Measurements from ENCODE around the gene IRF7. TPM values are rescaled to one million over a fixed set of nuclear protein-coding genes. Genes with fewer than 3 reads are reported as not detected.
A peak's percentile ranks its signal among the peaks of the same experiment; 100 is the strongest.

The IRF7 gene
- total RNA-seq, 1 experiment from 2014 or later: 15.2 TPM

DNA sequence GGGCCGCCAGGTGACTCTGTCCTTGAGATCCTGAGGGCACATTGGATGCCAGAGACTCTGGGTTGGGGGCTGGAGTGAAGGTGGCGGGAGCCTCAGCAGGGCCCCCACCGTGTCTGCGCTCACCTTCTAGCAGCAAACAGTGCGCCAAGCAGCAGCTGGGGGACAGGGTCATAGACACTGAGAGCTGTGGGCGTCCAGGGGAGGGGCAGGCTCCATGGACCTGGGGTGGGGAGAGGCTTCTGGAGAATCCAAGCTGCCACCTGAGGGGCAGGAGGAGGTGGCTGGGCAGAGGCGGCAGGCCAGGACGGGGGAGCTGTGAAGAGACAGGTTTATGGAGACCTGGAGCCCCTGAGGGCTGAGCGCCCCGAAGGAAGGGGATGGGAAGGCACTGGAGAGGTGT lies 31.5 kb downstream of the IRF7 start:
- no peak overlapping the region for H3K27ac ChIP-seq (ENCODE audit: low read depth, low read length)
- no peak for TF ChIP-seq SP1 (IDR thresholded peaks at IDR 0.05; ENCODE audit: low read depth)
- no peak for TF ChIP-seq JUND (IDR thresholded peaks at IDR 0.05)
- TF ChIP-seq CBX3 (IDR thresholded peaks at IDR 0.05; ENCODE audit: low read depth): no peak
- no peak for TF ChIP-seq ELF1 (IDR thresholded peaks at IDR 0.05; ENCODE audit: borderline replicate concordance, low read depth)
- TF ChIP-seq, protein P1, sequence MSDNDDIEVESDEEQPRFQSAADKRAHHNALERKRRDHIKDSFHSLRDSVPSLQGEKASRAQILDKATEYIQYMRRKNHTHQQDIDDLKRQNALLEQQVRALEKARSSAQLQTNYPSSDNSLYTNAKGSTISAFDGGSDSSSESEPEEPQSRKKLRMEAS (IDR thresholded peaks at IDR 0.05): no peak
- no peak for TF ChIP-seq EZH2 (IDR thresholded peaks at IDR 0.05)
- no peak for TF ChIP-seq POLR2A (IDR thresholded peaks at IDR 0.05; ENCODE audit: borderline replicate concordance, extremely low read depth, insufficient read depth, insufficient read length)
- TF ChIP-seq FOSL1 (IDR thresholded peaks at IDR 0.05; ENCODE audit: low read depth): no peak
- no peak for TF ChIP-seq ZNF274 (IDR thresholded peaks at IDR 0.05; ENCODE audit: low read depth, low read length)
- no peak for TF ChIP-seq YY1 (IDR thresholded peaks at IDR 0.05; ENCODE audit: extremely low read depth, insufficient replicate concordance, low read depth, low read length)
- TF ChIP-seq POLR2AphosphoS5 (IDR thresholded peaks at IDR 0.05; ENCODE audit: low read depth, low read length): no peak
- TF ChIP-seq, protein P2, sequence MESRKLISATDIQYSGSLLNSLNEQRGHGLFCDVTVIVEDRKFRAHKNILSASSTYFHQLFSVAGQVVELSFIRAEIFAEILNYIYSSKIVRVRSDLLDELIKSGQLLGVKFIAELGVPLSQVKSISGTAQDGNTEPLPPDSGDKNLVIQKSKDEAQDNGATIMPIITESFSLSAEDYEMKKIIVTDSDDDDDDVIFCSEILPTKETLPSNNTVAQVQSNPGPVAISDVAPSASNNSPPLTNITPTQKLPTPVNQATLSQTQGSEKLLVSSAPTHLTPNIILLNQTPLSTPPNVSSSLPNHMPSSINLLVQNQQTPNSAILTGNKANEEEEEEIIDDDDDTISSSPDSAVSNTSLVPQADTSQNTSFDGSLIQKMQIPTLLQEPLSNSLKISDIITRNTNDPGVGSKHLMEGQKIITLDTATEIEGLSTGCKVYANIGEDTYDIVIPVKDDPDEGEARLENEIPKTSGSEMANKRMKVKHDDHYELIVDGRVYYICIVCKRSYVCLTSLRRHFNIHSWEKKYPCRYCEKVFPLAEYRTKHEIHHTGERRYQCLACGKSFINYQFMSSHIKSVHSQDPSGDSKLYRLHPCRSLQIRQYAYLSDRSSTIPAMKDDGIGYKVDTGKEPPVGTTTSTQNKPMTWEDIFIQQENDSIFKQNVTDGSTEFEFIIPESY (IDR thresholded peaks at IDR 0.05; ENCODE audit: extremely low read depth, insufficient replicate concordance, low read length): no peak
- TF ChIP-seq ZFX (IDR thresholded peaks at IDR 0.05): no peak
- H3K4me2 ChIP-seq (ENCODE audit: low read length): no peak overlapping the region
- H3K36me3 ChIP-seq (ENCODE audit: control insufficient read depth in 1 of 2, insufficient read depth in 2 of 2, low read length in 2 of 2): peaks cover 35 to 46% of the 10 kb centered on the region in 2 experiments
- peaks cover 93% of the 10 kb centered on the region for H3K79me2 ChIP-seq (ENCODE audit: insufficient read depth, low read length)
- H3K4me1 ChIP-seq (ENCODE audit: control insufficient read depth in 1 of 2, insufficient read depth in 2 of 2, low read length in 2 of 2): no peaks in the 10 kb centered on the region
- H3K9ac ChIP-seq (ENCODE audit: low read length): no peak overlapping the region
- ChIA-PET CTCF (no interaction called here), POLR2A (no interaction called here), RAD21 (ENCODE audit: low non-redundant PET in 1 of 2, low total read pairs in 2 of 2, uncharacterized antibody in 2 of 2, unreplicated experiment in 2 of 2) (no interaction called here)
- H2AFZ ChIP-seq (ENCODE audit: low read depth, low read length, poor library complexity, severe bottlenecking): no peak overlapping the region
- H3K9me2 ChIP-seq (ENCODE audit: insufficient read depth): no peaks in the 10 kb centered on the region
- H3K4me3 ChIP-seq (replicated peaks in 1 of 2; ENCODE audit: low read depth in 1 of 2, low read length in 2 of 2): no peak overlapping the region
- ATAC-seq: peak; percentile 21; the same call in 1 of the 2 replicates
- H4K20me1 ChIP-seq (ENCODE audit: insufficient read depth): no peaks in the 10 kb centered on the region; the same call in 1 of the 2 replicates
- intact Hi-C loops (cut with micrococcal nuclease): no loop called here
- H3K9me3 ChIP-seq (ENCODE audit: control insufficient read depth in 1 of 2, insufficient read depth in 1 of 2, low read depth in 1 of 2, low read length in 2 of 2): no peaks in the 10 kb centered on the region
- DNase-seq (ENCODE audit: low read depth, low spot score): no peak
- no TSS peak for BruUV-seq (replicated peaks)
- H3K27me3 ChIP-seq (ENCODE audit: insufficient read depth, low read length): no peaks in the 10 kb centered on the region
